ENCODE results near the gene MME.

MME gene

DNA sequence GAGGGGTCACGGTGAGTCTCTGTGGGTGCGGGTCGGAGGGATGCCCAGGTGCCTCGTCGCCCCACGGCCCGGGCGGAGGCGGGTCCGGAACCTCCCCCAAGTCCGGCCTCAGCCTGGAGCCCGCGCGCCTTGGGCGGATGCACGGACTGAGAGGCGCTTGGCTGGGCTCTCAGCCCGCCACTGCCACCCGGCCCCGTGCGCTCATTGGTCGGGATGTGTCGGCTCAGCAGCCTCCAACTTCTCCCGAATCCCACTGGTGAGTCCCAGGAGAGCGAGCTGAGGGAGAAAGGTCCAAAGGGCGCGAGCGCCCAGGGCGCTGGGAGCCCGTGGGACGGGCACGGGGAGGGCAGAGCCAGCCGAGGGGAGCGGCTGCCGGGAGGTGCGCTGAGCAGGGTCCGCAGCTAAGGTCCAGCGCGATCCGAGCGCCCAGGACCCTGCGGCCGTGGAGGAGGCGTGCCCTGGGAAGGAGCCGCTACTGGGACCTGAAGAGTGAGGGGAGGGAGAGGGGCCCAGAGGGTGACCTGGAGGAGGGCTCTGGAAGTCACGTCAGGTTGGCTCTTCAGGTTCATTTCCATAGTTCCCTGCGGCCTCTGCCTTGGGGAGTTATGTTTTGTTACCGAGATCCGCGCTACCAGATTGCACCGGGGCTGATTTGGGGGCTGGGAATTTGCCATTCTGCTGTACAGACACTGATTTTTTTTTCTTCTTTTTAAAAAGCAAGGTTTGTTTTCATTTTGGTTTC lies at the start of gene MME:
TSS of gene MME (plus strand) at position 574 of the 742 bp plus-strand sequence. CDS start 3,849 bp downstream, outside the sequence.
- Histone ChIP-seq H3K36me3 (ENCODE audit: insufficient read depth) (no peaks in the 10 kb centered on the region), H3K4me1 (ENCODE audit: low read depth, poor library complexity, severe bottlenecking) (peaks cover 12% of the 10 kb centered on the region), H3K4me3 (IDR thresholded peaks at IDR 0.05; ENCODE audit: insufficient read depth, low read depth, low read length) (peak within 1 kb of the TSS; percentile 43), H3K27ac (no peak within 1 kb of the TSS), H3K4me2 (peak within 1 kb of the TSS; percentile 74), H3K9ac (peak within 1 kb of the TSS; percentile 12; the same call in 1 of the 2 replicates), H3K79me2 (ENCODE audit: insufficient read depth, low read depth) (no peaks in the 10 kb centered on the region), H2AFZ (ENCODE audit: low read depth) (peak within 1 kb of the TSS; percentile 77), H3K27me3 (ENCODE audit: insufficient read depth, low read depth) (peaks cover 4% of the 10 kb centered on the region; the same call in 1 of the 2 replicates), H4K20me1 (ENCODE audit: insufficient read depth) (no peaks in the 10 kb centered on the region)
- TF ChIP-seq, protein P1, sequence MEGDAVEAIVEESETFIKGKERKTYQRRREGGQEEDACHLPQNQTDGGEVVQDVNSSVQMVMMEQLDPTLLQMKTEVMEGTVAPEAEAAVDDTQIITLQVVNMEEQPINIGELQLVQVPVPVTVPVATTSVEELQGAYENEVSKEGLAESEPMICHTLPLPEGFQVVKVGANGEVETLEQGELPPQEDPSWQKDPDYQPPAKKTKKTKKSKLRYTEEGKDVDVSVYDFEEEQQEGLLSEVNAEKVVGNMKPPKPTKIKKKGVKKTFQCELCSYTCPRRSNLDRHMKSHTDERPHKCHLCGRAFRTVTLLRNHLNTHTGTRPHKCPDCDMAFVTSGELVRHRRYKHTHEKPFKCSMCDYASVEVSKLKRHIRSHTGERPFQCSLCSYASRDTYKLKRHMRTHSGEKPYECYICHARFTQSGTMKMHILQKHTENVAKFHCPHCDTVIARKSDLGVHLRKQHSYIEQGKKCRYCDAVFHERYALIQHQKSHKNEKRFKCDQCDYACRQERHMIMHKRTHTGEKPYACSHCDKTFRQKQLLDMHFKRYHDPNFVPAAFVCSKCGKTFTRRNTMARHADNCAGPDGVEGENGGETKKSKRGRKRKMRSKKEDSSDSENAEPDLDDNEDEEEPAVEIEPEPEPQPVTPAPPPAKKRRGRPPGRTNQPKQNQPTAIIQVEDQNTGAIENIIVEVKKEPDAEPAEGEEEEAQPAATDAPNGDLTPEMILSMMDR (conservative IDR thresholded peaks at IDR 0.05; ENCODE audit: low read depth, low read length): no peak

DNA sequence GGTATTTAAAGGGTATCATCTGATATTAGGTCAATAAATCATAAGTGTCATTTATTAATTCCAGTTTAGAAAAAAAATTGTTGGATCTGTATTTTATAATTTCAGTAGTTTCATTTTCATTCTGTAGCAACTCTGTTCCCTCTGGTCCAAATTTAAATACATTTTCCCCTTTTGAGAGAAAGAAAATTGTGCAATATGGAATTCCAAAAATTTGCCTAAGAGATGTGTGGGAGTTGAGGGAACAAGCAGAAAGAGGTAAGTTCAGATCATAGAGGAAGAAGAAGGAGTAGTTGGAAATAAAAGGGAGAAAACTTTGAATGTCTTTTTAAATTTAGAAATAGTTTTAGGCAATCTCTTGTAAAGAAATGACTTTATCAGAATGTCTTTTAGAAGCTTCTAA lies 48.9 kb upstream of the MME start:
- no peak overlapping the region for H3K27ac ChIP-seq
- no peak overlapping the region for H3K4me2 ChIP-seq
- H3K36me3 ChIP-seq (ENCODE audit: insufficient read depth): no peaks in the 10 kb centered on the region
- H3K9ac ChIP-seq: no peak overlapping the region
- no peak overlapping the region for H2AFZ ChIP-seq (ENCODE audit: low read depth)
- no peaks in the 10 kb centered on the region for H3K4me1 ChIP-seq (ENCODE audit: low read depth, poor library complexity, severe bottlenecking)
- H3K79me2 ChIP-seq (ENCODE audit: insufficient read depth, low read depth): no peaks in the 10 kb centered on the region
- H4K20me1 ChIP-seq (ENCODE audit: insufficient read depth): no peaks in the 10 kb centered on the region
- no peak overlapping the region for H3K4me3 ChIP-seq (IDR thresholded peaks at IDR 0.05; ENCODE audit: insufficient read depth, low read depth, low read length)
- no peaks in the 10 kb centered on the region for H3K27me3 ChIP-seq (ENCODE audit: insufficient read depth, low read depth)
- TF ChIP-seq, protein P1 (conservative IDR thresholded peaks at IDR 0.05; ENCODE audit: low read depth, low read length): no peak

DNA sequence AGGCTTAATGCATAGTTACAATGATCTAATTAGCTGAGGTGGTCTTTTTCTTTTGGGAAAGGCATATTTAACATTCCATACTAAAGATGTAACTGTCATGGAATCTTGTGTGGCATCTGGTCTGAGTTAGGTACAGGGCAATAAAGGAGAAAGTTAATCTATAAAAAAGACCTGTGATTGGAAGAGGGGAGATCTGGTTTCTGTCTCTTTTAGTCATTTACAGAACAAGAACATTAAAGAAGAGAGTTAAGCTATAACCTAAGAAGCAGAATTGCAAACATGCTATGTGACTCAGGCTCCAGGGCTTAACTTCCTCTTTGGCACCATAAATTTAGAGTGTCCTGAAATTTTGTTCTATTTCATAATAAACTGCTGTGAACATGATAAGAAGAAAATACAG lies 47.2 kb upstream of the MME start:
- H3K9ac ChIP-seq: no peak overlapping the region
- no peak overlapping the region for H3K27ac ChIP-seq

DNA sequence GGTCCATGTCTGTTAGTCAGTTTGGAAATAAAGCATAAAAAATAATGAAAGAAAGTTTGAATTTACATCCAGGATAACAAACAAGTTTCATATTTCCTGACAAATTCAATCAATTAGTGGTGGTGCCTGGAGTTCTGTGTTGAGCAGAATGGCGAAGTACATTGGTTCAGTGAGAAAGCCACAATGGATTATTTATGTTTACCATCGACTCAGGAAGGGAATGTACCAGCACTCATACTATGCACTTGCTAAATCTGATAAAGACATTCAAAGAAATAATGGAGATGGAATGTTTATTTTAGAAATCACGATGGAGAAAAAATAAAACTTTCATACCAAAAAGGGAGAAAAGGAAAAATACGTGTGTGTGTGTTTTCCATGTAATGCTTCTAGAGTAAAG lies 45.3 kb upstream of the MME start:
- H2AFZ ChIP-seq (ENCODE audit: low read depth): no peak overlapping the region
- peaks cover 8% of the 10 kb centered on the region for H3K4me1 ChIP-seq (ENCODE audit: low read depth, poor library complexity, severe bottlenecking)
- no peaks in the 10 kb centered on the region for H3K36me3 ChIP-seq (ENCODE audit: insufficient read depth)
- TF ChIP-seq, protein P1 (conservative IDR thresholded peaks at IDR 0.05; ENCODE audit: low read depth, low read length): no peak
- H3K27ac ChIP-seq: no peak overlapping the region
- H3K9ac ChIP-seq: no peak overlapping the region
- H3K4me2 ChIP-seq: no peak overlapping the region
- H3K79me2 ChIP-seq (ENCODE audit: insufficient read depth, low read depth): no peaks in the 10 kb centered on the region
- H3K27me3 ChIP-seq (ENCODE audit: insufficient read depth, low read depth): no peaks in the 10 kb centered on the region
- H3K4me3 ChIP-seq (IDR thresholded peaks at IDR 0.05; ENCODE audit: insufficient read depth, low read depth, low read length): no peak overlapping the region
- H4K20me1 ChIP-seq (ENCODE audit: insufficient read depth): no peaks in the 10 kb centered on the region

More for the DNA sequence above, 47.2 kb upstream of the MME start:
- Histone ChIP-seq H3K4me3 (IDR thresholded peaks at IDR 0.05; ENCODE audit: insufficient read depth, low read depth, low read length) (no peak overlapping the region), H3K36me3 (ENCODE audit: insufficient read depth) (no peaks in the 10 kb centered on the region), H3K4me1 (ENCODE audit: low read depth, poor library complexity, severe bottlenecking) (peaks cover 3% of the 10 kb centered on the region), H4K20me1 (ENCODE audit: insufficient read depth) (no peaks in the 10 kb centered on the region), H3K4me2 (no peak overlapping the region), H3K27me3 (ENCODE audit: insufficient read depth, low read depth) (no peaks in the 10 kb centered on the region), H3K79me2 (ENCODE audit: insufficient read depth, low read depth) (no peaks in the 10 kb centered on the region), H2AFZ (ENCODE audit: low read depth) (no peak overlapping the region)
- TF ChIP-seq, protein P1 (conservative IDR thresholded peaks at IDR 0.05; ENCODE audit: low read depth, low read length): no peak

Data from KMS-11 (cell line).